H1 (cell line): ENCODE measurements around the gene PPFIBP2. TPM values are rescaled to one million over a fixed set of nuclear protein-coding genes. Genes with fewer than 3 reads are reported as not detected.
A peak's percentile ranks its signal among the peaks of the same experiment; 100 is the strongest.

Source experiments
- CTCF ChIA-PET: fragments of 300-600 bp; sonication (Branson Sonifier 250); formaldehyde crosslinking; loops from one replicate; lab custom pipeline; 2021; ENCODE audit not compliant: partially characterized antibody; lab: Charles Lee
- POLR2A ChIA-PET: fragments of 300-600 bp; sonication (Branson Sonifier 250); formaldehyde crosslinking; loops from one replicate; lab custom pipeline; 2021; ENCODE audit warnings: inconsistent platforms; ENCODE audit not compliant: partially characterized antibody; lab: Charles Lee
- DNase-seq, 2 experiments: peaks; one replicate each; pipeline versions ENCODE4 v3.0.0 to v3.0.0-alpha.2; 2010 to 2022; ENCODE audit warnings: low spot score in 2 of 2, low read depth in 1 of 2, mixed read lengths in 1 of 2
- FAIRE-seq: peaks from 2 replicates; lab custom pipeline; 2011; peaks lifted over from hg19 to GRCh38; lab: Jason Lieb, UNC
- H2AFZ ChIP-seq: 2 replicates; pipeline ENCODE4 v1.8.1; 2012; ENCODE audit warnings: low read length, inconsistent platforms
- H2AK5ac ChIP-seq: 2 replicates; pipeline ENCODE4 v1.6.1; 2013; ENCODE audit warnings: low read depth, low read length
- H2BK120ac ChIP-seq: replicated peaks from 2 replicates; pipeline ENCODE3; 2013; ENCODE audit warnings: low read depth, low read length, inconsistent platforms
- H2BK12ac ChIP-seq: 2 replicates; pipeline ENCODE4 v1.6.1; 2013; ENCODE audit warnings: low read depth, low read length
- H2BK15ac ChIP-seq: 2 replicates; pipeline ENCODE4 v1.6.1; 2013; ENCODE audit warnings: low read length
- H2BK20ac ChIP-seq: 2 replicates; pipeline ENCODE4 v1.6.1; 2013; ENCODE audit warnings: low read length
- H2BK5ac ChIP-seq: 2 replicates; pipeline ENCODE4 v1.6.1; 2013; ENCODE audit warnings: low read depth, low read length
- H3K14ac ChIP-seq: 2 replicates; pipeline ENCODE4 v1.6.1; 2013; ENCODE audit warnings: inconsistent platforms; ENCODE audit not compliant: insufficient read length
- H3K18ac ChIP-seq: 2 replicates; pipeline ENCODE4 v1.6.1; 2013; ENCODE audit warnings: low read length; ENCODE audit errors: extremely low read depth
- H3K23ac ChIP-seq: 2 replicates; pipeline ENCODE4 v1.6.1; 2013; ENCODE audit warnings: inconsistent platforms; ENCODE audit not compliant: insufficient read length
- H3K23me2 ChIP-seq: 2 replicates; pipeline ENCODE4 v1.6.1; 2013; ENCODE audit warnings: low read depth, low read length
- H3K27ac ChIP-seq: 2 replicates; pipeline ENCODE4 v1.6.1; 2011; ENCODE audit warnings: low read depth, low read length, inconsistent platforms
- H3K27me3 ChIP-seq, 4 experiments: replicated peaks in 1 of 4; 1 replicate in 1 of 4; 2 replicates in 3 of 4; pipeline versions ENCODE4 v1.6.1 to v1.8.1; 2011 to 2013; ENCODE audit warnings: low read length in 3 of 4, mild to moderate bottlenecking in 3 of 4, inconsistent platforms in 2 of 4, mixed read lengths in 2 of 4, moderate library complexity in 1 of 4; ENCODE audit not compliant: control insufficient read depth in 3 of 4, insufficient read depth in 3 of 4; ENCODE audit errors: extremely low read depth in 1 of 4
- H3K36me3 ChIP-seq, 4 experiments: 2 replicates each; pipeline versions ENCODE4 v1.6.1 to v1.8.1; 2011 to 2013; ENCODE audit warnings: mild to moderate bottlenecking in 4 of 4, low read length in 3 of 4, moderate library complexity in 2 of 4, control low read depth in 1 of 4, inconsistent platforms in 1 of 4; ENCODE audit not compliant: insufficient read depth in 4 of 4, control insufficient read depth in 2 of 4
- H3K4ac ChIP-seq: replicated peaks from 2 replicates; pipeline ENCODE3; 2013; ENCODE audit warnings: low read length, low read depth, mixed read lengths, inconsistent platforms; ENCODE audit not compliant: insufficient read length
- H3K4me1 ChIP-seq, 4 experiments: replicated peaks in 1 of 4; 1 replicate in 1 of 4; 2 replicates in 3 of 4; pipeline versions ENCODE4 v1.6.1 to v1.8.1; 2011 to 2013; ENCODE audit warnings: low read length in 3 of 4, inconsistent platforms in 2 of 4, mixed read lengths in 1 of 4; ENCODE audit not compliant: insufficient read depth in 4 of 4, control insufficient read depth in 3 of 4
- H3K4me2 ChIP-seq, 2 experiments: 2 replicates each; pipeline versions ENCODE4 v1.6.1 to v1.8.1; 2011 to 2013; ENCODE audit warnings: low read depth in 2 of 2, low read length in 2 of 2, control low read depth in 1 of 2, inconsistent platforms in 1 of 2, mild to moderate bottlenecking in 1 of 2; ENCODE audit not compliant: insufficient read depth in 1 of 2
- H3K4me3 ChIP-seq, 4 experiments: fragments of 200-600, 300-600 bp in 1 of 4; sonication (generic), shearing (Covaris generic), sonication (Bioruptor Twin) in 1 of 4; 2 replicates each; pipeline versions ENCODE4 v1.5.1 to v1.8.1; 2011 to 2016; ENCODE audit warnings: low read length in 4 of 4, low read depth in 3 of 4, control low read depth in 2 of 4, inconsistent platforms in 2 of 4, mild to moderate bottlenecking in 2 of 4, mixed read lengths in 1 of 4, moderate library complexity in 1 of 4; ENCODE audit not compliant: insufficient read depth in 2 of 4; ENCODE audit errors: extremely low read depth in 1 of 4
- H3K56ac ChIP-seq: replicated peaks from 2 replicates; pipeline ENCODE3; 2013; ENCODE audit warnings: low read depth, mild to moderate bottlenecking, mixed read lengths, low read length, inconsistent platforms; ENCODE audit not compliant: insufficient read length
- H3K79me1 ChIP-seq: 2 replicates; pipeline ENCODE4 v1.6.1; 2013; ENCODE audit warnings: low read depth, low read length, control low read depth
- H3K79me2 ChIP-seq, 2 experiments: 2 replicates each; pipeline versions ENCODE4 v1.6.1 to v1.8.1; 2012 to 2013; ENCODE audit warnings: low read length in 2 of 2, mild to moderate bottlenecking in 2 of 2, inconsistent platforms in 1 of 2; ENCODE audit not compliant: insufficient read depth in 2 of 2, control insufficient read depth in 1 of 2
- H3K9ac ChIP-seq, 4 experiments: replicated peaks in 1 of 4; 1 replicate in 1 of 4; 2 replicates in 3 of 4; pipeline versions ENCODE4 v1.6.1 to v1.8.1; 2011 to 2013; ENCODE audit warnings: low read depth in 3 of 4, low read length in 3 of 4, control low read depth in 2 of 4, mild to moderate bottlenecking in 2 of 4, moderate library complexity in 2 of 4, inconsistent platforms in 1 of 4; ENCODE audit errors: extremely low read depth in 1 of 4
- H3K9me3 ChIP-seq, 2 experiments: 2 replicates each; pipeline versions ENCODE4 v1.6.1 to v1.8.1; 2012 to 2013; ENCODE audit warnings: mild to moderate bottlenecking in 2 of 2, moderate library complexity in 2 of 2, control low read depth in 1 of 2, inconsistent platforms in 1 of 2, low read depth in 1 of 2, low read length in 1 of 2, mixed read lengths in 1 of 2; ENCODE audit not compliant: insufficient read depth in 2 of 2
- H4K20me1 ChIP-seq, 2 experiments: replicated peaks in 1 of 2; 2 replicates each; pipeline versions ENCODE3 to v1.8.1; 2011 to 2013; ENCODE audit warnings: inconsistent platforms in 2 of 2, low read length in 2 of 2, mild to moderate bottlenecking in 1 of 2; ENCODE audit not compliant: insufficient read depth in 2 of 2, control insufficient read depth in 1 of 2
- H4K5ac ChIP-seq: 2 replicates; pipeline ENCODE4 v1.6.1; 2013; ENCODE audit warnings: low read length, low read depth, mixed read lengths, inconsistent platforms; ENCODE audit not compliant: insufficient read length
- H4K8ac ChIP-seq: 2 replicates; pipeline ENCODE4 v1.8.0; 2013; ENCODE audit warnings: mild to moderate bottlenecking, moderate library complexity, low read length, inconsistent platforms; ENCODE audit not compliant: insufficient read depth; ENCODE audit errors: extremely low read depth
- H4K91ac ChIP-seq: replicated peaks from 2 replicates; pipeline ENCODE3; 2013; ENCODE audit warnings: low read length, mixed read lengths, inconsistent platforms; ENCODE audit not compliant: insufficient read length
- ATF2 ChIP-seq: IDR thresholded peaks from 2 replicates; pipeline ENCODE4 v1.6.1; 2012; ENCODE audit warnings: low read length, inconsistent platforms
- PHF8 ChIP-seq: fragments of 200-600 bp; sonication (generic); conservative IDR thresholded peaks from 2 replicates; pipeline ENCODE4 v1.7.1; 2012; ENCODE audit warnings: low read depth, mild to moderate bottlenecking, inconsistent platforms, low read length, moderate library complexity
- RFX5 ChIP-seq: IDR thresholded peaks from 2 replicates; pipeline ENCODE4 v1.6.1; 2011; ENCODE audit warnings: low read depth, low read length, improper control_type of control experiment, borderline replicate concordance
- SUZ12 ChIP-seq: fragments of 200-600 bp; sonication (generic); IDR thresholded peaks from 2 replicates; pipeline ENCODE4 v1.6.1; 2012; ENCODE audit warnings: mild to moderate bottlenecking, inconsistent platforms, low read length, moderate library complexity, mixed read lengths
- WGBS, 2 experiments: shearing (Covaris generic) in 1 of 2; methylation state at CpG; one replicate each; pipeline versions ENCODE4 v1.1.6 to v1.1.7; 2013 to 2015; ENCODE audit warnings: low lambda C conversion rate in 2 of 2, mixed read lengths in 2 of 2, inconsistent platforms in 1 of 2, low coverage in 1 of 2, missing lambda C conversion rate in 1 of 2; ENCODE audit not compliant: insufficient replicate concordance in 2 of 2, insufficient coverage in 1 of 2, insufficient read length in 1 of 2; ENCODE audit errors: extremely low coverage in 1 of 2, missing lambda C conversion rate in 1 of 2; 5-methylcytosine and 5-hydroxymethylcytosine counted together
- polyA plus RNA-seq, 7 experiments: library from polyadenylated mRNA; depleted of rRNA in 3 of 7; stranded (reverse) in 5 of 7; unstranded in 2 of 7; fragments of >200 nt in 5 of 7; fragments of 200-250 nt in 2 of 7; gene quantifications; 1 replicate in 5 of 7; 2 replicates in 1 of 7; 4 replicates in 1 of 7; pipeline versions ENCODE4 v1.2.1 to v1.2.3, GENCODE V29; 2011 to 2013; ENCODE audit warnings: missing spikeins in 2 of 7, mixed read lengths in 2 of 7
- total RNA-seq: library from RNA; stranded (reverse); fragmentation: NEBNext Ultra II Directional; extraction: Animal tissue kit (Norgen Biotek cat#: 25700); gene quantifications from 2 replicates; pipeline ENCODE4 v1.2.1, GENCODE V29; 2021

PPFIBP2 gene
- total and polyA plus RNA-seq, 2 of the 8 experiments (the other 6 are each of a cell fraction or from before 2014, with no cell fraction given): 5.5 to 9.8 TPM

DNA sequence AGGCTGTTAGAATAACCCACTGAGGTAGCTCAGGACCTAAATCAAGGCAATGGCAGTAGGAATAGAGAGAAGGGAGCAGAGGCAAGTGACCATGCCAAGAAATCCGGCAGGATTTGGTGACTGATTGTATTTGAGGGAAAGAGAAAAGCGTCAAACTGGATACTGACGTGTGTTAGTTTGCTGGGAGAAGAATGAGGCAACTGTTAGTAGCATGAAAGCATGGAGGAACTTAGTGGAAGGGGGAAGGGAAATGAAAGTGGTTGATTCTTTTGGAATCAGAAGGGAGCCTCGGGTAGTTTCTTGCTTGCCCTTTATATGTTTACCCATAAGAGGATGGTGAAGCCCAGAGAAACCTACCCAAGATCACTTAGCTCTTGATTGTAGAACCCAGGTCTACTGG, 8.3 kb downstream of the PPFIBP2 start:
- no peak overlapping the region for H2BK5ac ChIP-seq
- WGBS, 2 experiments: 64% methylated on average over 4 of the region's 4 CpGs; no CpG with 5 or more reads in 1 of the 2 experiments
- CTCF ChIA-PET: interaction anchor here (0.5 to 4.9 kb wide), 12 partner anchors 10 to 244 kb away, joined by 3 to 22 read pairs (median 4); partner anchors contain the start of gene PPFIBP2
- no peak overlapping the region for H3K27ac ChIP-seq
- no peaks in the 10 kb centered on the region for H3K36me3 ChIP-seq
- no peak overlapping the region; a peak in 1 of 7 replicates for H3K9ac ChIP-seq
- H2AK5ac ChIP-seq: 0 out of 2 replicates have a peak overlapping the region, but pooled peaks have one; percentile 24
- no peaks in the 10 kb centered on the region for H3K79me2 ChIP-seq
- H3K9me3 ChIP-seq: no peaks in the 10 kb centered on the region
- H3K27me3 ChIP-seq: no peaks in the 10 kb centered on the region
- DNase-seq: no peak
- H2BK12ac ChIP-seq: no peak overlapping the region
- H2BK20ac ChIP-seq: no peak overlapping the region
- no peak overlapping the region for H4K8ac ChIP-seq
- H3K4me3 ChIP-seq: no peak overlapping the region
- peaks cover 1 to 2% of the 10 kb centered on the region in 2 experiments for H4K20me1 ChIP-seq
- FAIRE-seq: no peak
- H4K91ac ChIP-seq: no peak overlapping the region
- no peaks in the 10 kb centered on the region for H3K4me1 ChIP-seq
- H2BK15ac ChIP-seq: no peak overlapping the region
- H3K79me1 ChIP-seq: no peaks in the 10 kb centered on the region
- no peak overlapping the region for H3K14ac ChIP-seq
- no peak overlapping the region for H4K5ac ChIP-seq
- no peak overlapping the region for H2AFZ ChIP-seq
- POLR2A ChIA-PET: no interaction called here
- H3K4ac ChIP-seq: no peak overlapping the region
- no peak overlapping the region for H3K23ac ChIP-seq
- H3K56ac ChIP-seq: no peak overlapping the region
- no peak overlapping the region for H3K18ac ChIP-seq
- H3K23me2 ChIP-seq: no peaks in the 10 kb centered on the region; the same call in 1 of the 2 replicates
- no peak overlapping the region for H2BK120ac ChIP-seq
- H3K4me2 ChIP-seq: no peak overlapping the region
- TF ChIP-seq PHF8 (no peak), ATF2 (no peak), RFX5 (no peak), SUZ12 (no peak)
